ENCODE measurements around the gene NPSR1.
"Not testable (repeated sequence)": the region's sequence is repeated elsewhere in the genome, so short reads cannot be mapped to it uniquely, and the experiment has no call there.

NPSR1 gene

GRCh38 chr7:34657632-34658268 lies at the start of gene NPSR1:
Gene NPSR1, plus strand, starts transcription at chr7:34658218. Its CDS starts 195 bp downstream, at chr7:34658413.
- DNase-seq = no peak

GRCh38 chr7:34612661-34613060 lies 45.4 kb upstream of the NPSR1 start:
- no peak for DNase-seq

GRCh38 chr7:34620425-34620824 lies 37.6 kb upstream of the NPSR1 start:
- DNase-seq = no peak

- DNase-seq = no peak
Observed at GRCh38 chr7:34622182-34622581, 35.8 kb upstream of the NPSR1 start.

GRCh38 chr7:34622771-34623250 lies 35.2 kb upstream of the NPSR1 start:
- no peak for DNase-seq

- not testable (repeated sequence) for DNase-seq
Observed at GRCh38 chr7:34628618-34629017, 29.4 kb upstream of the NPSR1 start.

- DNase-seq = no peak
Observed at GRCh38 chr7:34652809-34653208, 5.2 kb upstream of the NPSR1 start.

GRCh38 chr7:34653787-34654186 lies 4.2 kb upstream of the NPSR1 start:
- no peak for DNase-seq

- DNase-seq = no peak
Observed at GRCh38 chr7:34655384-34655783, 2.6 kb upstream of the NPSR1 start.

- DNase-seq = no peak
Observed at GRCh38 chr7:34656041-34656440, 2.0 kb upstream of the NPSR1 start.

GRCh38 chr7:34659472-34660075 lies 1.6 kb downstream of the NPSR1 start:
- no peak for DNase-seq

- DNase-seq = no peak
Observed at GRCh38 chr7:34662058-34662708, 4.2 kb downstream of the NPSR1 start.

- no peak for DNase-seq
Observed at GRCh38 chr7:34664755-34665154, 6.7 kb downstream of the NPSR1 start.

- no peak for DNase-seq
Observed at GRCh38 chr7:34672430-34672829, 14.4 kb downstream of the NPSR1 start.

GRCh38 chr7:34673066-34673465 lies 15.0 kb downstream of the NPSR1 start:
- no peak for DNase-seq

GRCh38 chr7:34675749-34676374 lies 17.8 kb downstream of the NPSR1 start:
- DNase-seq = peak; percentile 1

GRCh38 chr7:34677491-34677890 lies 19.5 kb downstream of the NPSR1 start:
- DNase-seq = no peak

- no peak for DNase-seq
Observed at GRCh38 chr7:34687529-34687928, 29.5 kb downstream of the NPSR1 start.

- no peak for DNase-seq
Observed at GRCh38 chr7:34696415-34696814, 38.4 kb downstream of the NPSR1 start.

- no peak for DNase-seq
Observed at GRCh38 chr7:34709771-34710170, 51.8 kb downstream of the NPSR1 start.

- no peak for DNase-seq
Observed at GRCh38 chr7:34718867-34719266, 60.8 kb downstream of the NPSR1 start.

- DNase-seq = no peak
Observed at GRCh38 chr7:34719636-34720035, 61.6 kb downstream of the NPSR1 start.

- no peak for DNase-seq
Observed at GRCh38 chr7:34720289-34720688, 62.3 kb downstream of the NPSR1 start.

- DNase-seq = no peak
Observed at GRCh38 chr7:34723338-34723737, 65.3 kb downstream of the NPSR1 start.
